IMR-90 (cell line): ENCODE data around the gene TMTC2. TPM values are rescaled to one million over a fixed set of nuclear protein-coding genes. Genes with fewer than 3 reads are reported as not detected.

Experiments
- ATAC-seq: fragments of 200-7000 bp; cut with Tn5 transposase; 2 replicates; pipeline ENCODE4 v1.9.1; 2020; ENCODE audit warnings: low read depth, mild to moderate bottlenecking, moderate library complexity
- BruUV-seq: library from RNA; stranded (reverse); fragments of 400-500 nt; replicated peaks from 2 replicates; lab custom pipeline; 2021; lab: Mats Ljungman, UMichigan
- CTCF ChIA-PET: fragments of 300-600 bp; formaldehyde crosslinking; extraction: SDS; loops from one replicate; lab custom pipeline; 2021; ENCODE audit warnings: antibody characterized with exemption; lab: Yijun Ruan, JAX
- POLR2A ChIA-PET: fragments of 300-600 bp; sonication (Branson Sonifier 250); formaldehyde crosslinking; loops from one replicate; lab custom pipeline; 2022; ENCODE audit warnings: antibody characterized with exemption; ENCODE audit not compliant: unreplicated experiment; lab: Charles Lee
- DNase-seq: peaks from one replicate; pipeline ENCODE4 v3.0.0; 2013
- H2AFZ ChIP-seq: replicated peaks from 2 replicates; pipeline ENCODE3; 2013; ENCODE audit warnings: low read length, mild to moderate bottlenecking; ENCODE audit not compliant: poor library complexity
- H2AK5ac ChIP-seq: 2 replicates; pipeline ENCODE4 v1.6.1; 2013; ENCODE audit warnings: low read depth, low read length, inconsistent platforms
- H2AK9ac ChIP-seq: replicated peaks from 2 replicates; pipeline ENCODE3; 2013; ENCODE audit warnings: mild to moderate bottlenecking, low read depth, low read length, moderate library complexity; ENCODE audit not compliant: poor library complexity
- H2BK120ac ChIP-seq: 2 replicates; pipeline ENCODE4 v1.6.1; 2013; ENCODE audit warnings: low read depth, low read length, inconsistent platforms
- H2BK15ac ChIP-seq: 3 replicates; pipeline ENCODE4 v1.6.1; 2013; ENCODE audit warnings: low read depth, low read length, inconsistent platforms
- H2BK20ac ChIP-seq: 2 replicates; pipeline ENCODE4 v1.6.1; 2013; ENCODE audit warnings: low read depth, mild to moderate bottlenecking, inconsistent platforms, low read length, moderate library complexity
- H2BK5ac ChIP-seq: 2 replicates; pipeline ENCODE4 v1.6.1; 2013; ENCODE audit warnings: mild to moderate bottlenecking, low read depth, low read length, inconsistent platforms; ENCODE audit not compliant: poor library complexity, severe bottlenecking
- H3K14ac ChIP-seq: replicated peaks from 2 replicates; pipeline ENCODE4 v1.6.1; 2013; ENCODE audit warnings: low read depth, low read length, inconsistent platforms
- H3K18ac ChIP-seq: 2 replicates; pipeline ENCODE4 v1.6.1; 2013; ENCODE audit warnings: low read depth, low read length, control low read depth
- H3K23ac ChIP-seq: 2 replicates; pipeline ENCODE4 v1.6.1; 2013; ENCODE audit warnings: low read depth, low read length, inconsistent platforms
- H3K27ac ChIP-seq: 2 replicates; pipeline ENCODE4 v1.5.1; 2013; ENCODE audit warnings: mild to moderate bottlenecking, control low read depth, low read length; ENCODE audit not compliant: insufficient read depth
- H3K27me3 ChIP-seq: 2 replicates; pipeline ENCODE4 v1.6.1; 2013; ENCODE audit warnings: low read length; ENCODE audit not compliant: control insufficient read depth, insufficient read depth
- H3K36me3 ChIP-seq: 2 replicates; pipeline ENCODE4 v1.6.1; 2013; ENCODE audit warnings: low read length, mixed read lengths; ENCODE audit not compliant: control insufficient read depth, insufficient read depth
- H3K4ac ChIP-seq: 2 replicates; pipeline ENCODE4 v1.6.1; 2013; ENCODE audit warnings: low read depth, low read length, inconsistent platforms
- H3K4me1 ChIP-seq: 2 replicates; pipeline ENCODE4 v1.6.1; 2013; ENCODE audit warnings: low read length, mixed read lengths; ENCODE audit not compliant: control insufficient read depth, insufficient read depth
- H3K4me2 ChIP-seq: 2 replicates; pipeline ENCODE4 v1.6.1; 2013; ENCODE audit warnings: low read depth, mild to moderate bottlenecking, control low read depth, low read length, moderate library complexity
- H3K4me3 ChIP-seq: 2 replicates; pipeline ENCODE4 v1.5.1; 2013; ENCODE audit warnings: low read depth, mild to moderate bottlenecking, control low read depth, low read length, moderate library complexity; ENCODE audit not compliant: insufficient read depth
- H3K56ac ChIP-seq: 2 replicates; pipeline ENCODE4 v1.6.1; 2013; ENCODE audit warnings: low read length, inconsistent platforms; ENCODE audit not compliant: insufficient read depth; ENCODE audit errors: extremely low read depth
- H3K79me1 ChIP-seq, 2 experiments: 2 replicates each; pipeline ENCODE4 v1.6.1; 2013; ENCODE audit warnings: low read length in 2 of 2, inconsistent platforms in 1 of 2, low read depth in 1 of 2
- H3K9ac ChIP-seq: 2 replicates; pipeline ENCODE4 v1.6.1; 2013; ENCODE audit warnings: low read depth, low read length, control low read depth
- H3K9me1 ChIP-seq: 2 replicates; pipeline ENCODE4 v1.6.1; 2013; ENCODE audit warnings: low read length, inconsistent platforms; ENCODE audit not compliant: insufficient read depth
- H3K9me3 ChIP-seq: 2 replicates; pipeline ENCODE4 v1.6.1; 2013; ENCODE audit warnings: low read length; ENCODE audit not compliant: control insufficient read depth, insufficient read depth
- H4K20me1 ChIP-seq: 2 replicates; pipeline ENCODE4 v1.6.1; 2013; ENCODE audit warnings: low read length, inconsistent platforms; ENCODE audit not compliant: insufficient read depth
- H4K5ac ChIP-seq: 2 replicates; pipeline ENCODE4 v1.6.1; 2013; ENCODE audit warnings: mild to moderate bottlenecking, low read depth, low read length, control low read depth
- H4K8ac ChIP-seq, 2 experiments: 2 replicates each; pipeline ENCODE4 v1.6.1; 2013; ENCODE audit warnings: low read depth in 2 of 2, low read length in 2 of 2, control low read depth in 1 of 2, inconsistent platforms in 1 of 2
- H4K91ac ChIP-seq: 2 replicates; pipeline ENCODE4 v1.6.1; 2013; ENCODE audit warnings: low read depth, low read length, inconsistent platforms; ENCODE audit not compliant: insufficient read depth
- CHD1 ChIP-seq: IDR thresholded peaks from 2 replicates; pipeline ENCODE4 v1.6.1; 2012; ENCODE audit warnings: low read depth, low read length, improper control_type of control experiment
- RAD21 ChIP-seq: IDR thresholded peaks from 2 replicates; pipeline ENCODE4 v1.6.1; 2012; ENCODE audit warnings: low read length, improper control_type of control experiment
- RCOR1 ChIP-seq: IDR thresholded peaks from 2 replicates; pipeline ENCODE4 v1.6.1; 2012; ENCODE audit warnings: mild to moderate bottlenecking, low read length, improper control_type of control experiment; ENCODE audit not compliant: insufficient replicate concordance
- RFX5 ChIP-seq: IDR thresholded peaks from 2 replicates; pipeline ENCODE4 v1.8.0; 2012; ENCODE audit warnings: low read depth, mild to moderate bottlenecking, low read length, moderate library complexity
- SMC3 ChIP-seq: fragments of 150-350 bp; IDR thresholded peaks from 2 replicates; pipeline ENCODE4 v1.6.1; 2016; ENCODE audit warnings: low read depth, mild to moderate bottlenecking, antibody characterized with exemption, low read length, moderate library complexity
- WGBS, 2 experiments: methylation state at CpG; one replicate each; pipeline versions ENCODE4 v1.1.5 to v1.1.7; 2013; ENCODE audit warnings: missing lambda C conversion rate in 2 of 2; ENCODE audit not compliant: insufficient read length in 1 of 2; ENCODE audit errors: extremely low coverage in 2 of 2; 5-methylcytosine and 5-hydroxymethylcytosine counted together
- dilution Hi-C: fragments of 300-500 bp; cut with HindIII; formaldehyde crosslinking; loops from one replicate; pipeline ENCODE4 v1.14.3; 2018; ENCODE audit warnings: low sequenced_read_pairs; ENCODE audit not compliant: unreplicated experiment
- in situ Hi-C: fragments of 300-500 bp; cut with MboI; formaldehyde crosslinking; loops from 3 replicates; pipeline ENCODE4 v1.14.3; 2019; ENCODE audit warnings: low sequenced_read_pairs, inconsistent platforms, mixed read lengths
- intact Hi-C: fragments of 100-400 bp; cut with micrococcal nuclease; formaldehyde crosslinking; loops from 2 replicates; pipeline ENCODE4 v1.10.0; 2022
- polyA plus RNA-seq, 3 experiments: library from polyadenylated mRNA; depleted of rRNA; stranded (reverse); fragments of >200 nt; gene quantifications; 2 replicates each; pipeline ENCODE4 v1.2.3, GENCODE V29; 2012; ENCODE audit warnings: low replicate concordance in 1 of 3
- total RNA-seq: library from RNA; depleted of rRNA; stranded (reverse); fragments of >200 nt; gene quantifications from 2 replicates; pipeline ENCODE4 v1.2.3, GENCODE V29; 2012
- TF ChIP-seq, protein P1 (sequence below): fragments of 150-350 bp; IDR thresholded peaks from 2 replicates; pipeline ENCODE4 v1.6.1; 2016; ENCODE audit warnings: low read depth, mild to moderate bottlenecking, low read length, moderate library complexity, borderline replicate concordance
- TF ChIP-seq, protein P2 (sequence below): fragments of 150-350 bp; IDR thresholded peaks from 2 replicates; pipeline ENCODE4 v1.6.1; 2017; ENCODE audit warnings: mild to moderate bottlenecking, antibody characterized with exemption, low read length, low read depth

Gene TMTC2
- total and polyA plus RNA-seq, 2 of the 4 experiments (the other 2 are of a cell fraction), result 0.56 to 1.4 TPM

DNA sequence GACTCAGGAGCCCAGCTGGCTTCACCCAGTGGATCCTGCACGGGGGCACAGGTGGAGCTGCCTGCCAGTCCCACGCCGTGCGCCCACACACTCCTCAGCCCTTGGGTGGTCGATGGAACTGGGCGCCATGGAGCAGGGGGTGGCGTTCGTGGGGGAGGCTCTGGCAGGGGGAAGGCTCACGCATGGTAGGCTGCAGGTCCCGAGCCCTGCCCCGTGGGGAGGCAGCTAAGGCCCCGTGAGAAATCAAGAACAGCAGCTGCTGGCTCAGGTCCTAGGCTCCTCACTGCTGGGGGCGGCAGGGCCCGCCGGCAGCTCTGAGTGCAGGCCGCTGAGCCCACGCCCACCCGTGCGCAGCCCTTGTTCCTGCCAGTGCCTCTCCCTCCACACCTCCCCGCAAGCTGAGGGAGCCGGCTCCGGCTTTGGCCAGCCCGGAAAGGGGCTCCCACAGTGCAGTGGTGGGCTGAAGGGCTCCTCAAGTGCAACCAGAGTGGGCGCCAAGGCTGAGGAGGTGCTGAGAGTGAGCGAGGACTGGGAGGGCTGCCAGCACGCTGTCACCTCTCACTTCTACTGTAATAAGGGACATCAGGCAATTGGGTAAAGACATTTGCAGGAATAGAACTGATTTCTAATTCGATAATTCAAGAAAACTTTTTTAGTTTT is 115.4 kb downstream of the TMTC2 start:
- H3K79me1 ChIP-seq, result no peaks in the 10 kb centered on the region
- no peak overlapping the region for H4K91ac ChIP-seq
- DNase-seq (no peak), ATAC-seq (no peak)
- H2AK9ac ChIP-seq, result no peak overlapping the region
- peaks cover 2% of the 10 kb centered on the region; the same call in 1 of the 2 replicates for H3K9me3 ChIP-seq
- no peak overlapping the region for H2BK120ac ChIP-seq
- H3K27ac ChIP-seq, result no peak overlapping the region
- no peak overlapping the region for H3K56ac ChIP-seq
- H3K4me1 ChIP-seq, result no peaks in the 10 kb centered on the region
- H2BK5ac ChIP-seq, result no peak overlapping the region
- no peak overlapping the region for H3K9ac ChIP-seq
- no peak for TF ChIP-seq RCOR1
- TF ChIP-seq, protein P1, sequence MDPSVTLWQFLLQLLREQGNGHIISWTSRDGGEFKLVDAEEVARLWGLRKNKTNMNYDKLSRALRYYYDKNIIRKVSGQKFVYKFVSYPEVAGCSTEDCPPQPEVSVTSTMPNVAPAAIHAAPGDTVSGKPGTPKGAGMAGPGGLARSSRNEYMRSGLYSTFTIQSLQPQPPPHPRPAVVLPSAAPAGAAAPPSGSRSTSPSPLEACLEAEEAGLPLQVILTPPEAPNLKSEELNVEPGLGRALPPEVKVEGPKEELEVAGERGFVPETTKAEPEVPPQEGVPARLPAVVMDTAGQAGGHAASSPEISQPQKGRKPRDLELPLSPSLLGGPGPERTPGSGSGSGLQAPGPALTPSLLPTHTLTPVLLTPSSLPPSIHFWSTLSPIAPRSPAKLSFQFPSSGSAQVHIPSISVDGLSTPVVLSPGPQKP, result no peak
- no peak for TF ChIP-seq CHD1
- no peak for TF ChIP-seq RAD21
- TF ChIP-seq, protein P2, sequence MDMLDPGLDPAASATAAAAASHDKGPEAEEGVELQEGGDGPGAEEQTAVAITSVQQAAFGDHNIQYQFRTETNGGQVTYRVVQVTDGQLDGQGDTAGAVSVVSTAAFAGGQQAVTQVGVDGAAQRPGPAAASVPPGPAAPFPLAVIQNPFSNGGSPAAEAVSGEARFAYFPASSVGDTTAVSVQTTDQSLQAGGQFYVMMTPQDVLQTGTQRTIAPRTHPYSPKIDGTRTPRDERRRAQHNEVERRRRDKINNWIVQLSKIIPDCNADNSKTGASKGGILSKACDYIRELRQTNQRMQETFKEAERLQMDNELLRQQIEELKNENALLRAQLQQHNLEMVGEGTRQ, result no peak
- no peak for TF ChIP-seq RFX5
- no peak for TF ChIP-seq SMC3
- CTCF ChIA-PET, result no interaction called here
- no peak overlapping the region for H2AK5ac ChIP-seq
- H3K23ac ChIP-seq, result no peak overlapping the region
- no peak overlapping the region for H2BK20ac ChIP-seq
- H3K4me3 ChIP-seq, result no peak overlapping the region
- POLR2A ChIA-PET, result no interaction called here
- BruUV-seq, result no TSS peak
- no peak overlapping the region for H4K8ac ChIP-seq
- in situ Hi-C loops, result no loop called here
- no peak overlapping the region for H3K14ac ChIP-seq
- no peak overlapping the region for H4K5ac ChIP-seq
- 94% methylated on average over 3 of the region's 27 CpGs; no CpG with 5 or more reads in 1 of the 2 experiments for WGBS, 2 experiments
- H3K36me3 ChIP-seq, result no peaks in the 10 kb centered on the region
- no peaks in the 10 kb centered on the region for H3K27me3 ChIP-seq
- H3K18ac ChIP-seq, result no peak overlapping the region
- H3K4ac ChIP-seq, result no peak overlapping the region
- no peaks in the 10 kb centered on the region for H3K9me1 ChIP-seq
- intact Hi-C loops, result no loop called here
- H2BK15ac ChIP-seq, result no peak overlapping the region
- dilution Hi-C loops, result no loop called here
- H4K20me1 ChIP-seq, result no peaks in the 10 kb centered on the region
- no peak overlapping the region for H2AFZ ChIP-seq
- H3K4me2 ChIP-seq, result no peak overlapping the region
